ENCODE data around the gene DNAJC7. TPM values are rescaled to one million over a fixed set of nuclear protein-coding genes. Genes with fewer than 3 reads are reported as not detected.

Gene DNAJC7
- total and polyA plus RNA-seq, 9 of the 15 experiments (the other 6 are each of a cell fraction or from before 2014, with no cell fraction given): 85.8 to 262 (median 157) TPM

DNA sequence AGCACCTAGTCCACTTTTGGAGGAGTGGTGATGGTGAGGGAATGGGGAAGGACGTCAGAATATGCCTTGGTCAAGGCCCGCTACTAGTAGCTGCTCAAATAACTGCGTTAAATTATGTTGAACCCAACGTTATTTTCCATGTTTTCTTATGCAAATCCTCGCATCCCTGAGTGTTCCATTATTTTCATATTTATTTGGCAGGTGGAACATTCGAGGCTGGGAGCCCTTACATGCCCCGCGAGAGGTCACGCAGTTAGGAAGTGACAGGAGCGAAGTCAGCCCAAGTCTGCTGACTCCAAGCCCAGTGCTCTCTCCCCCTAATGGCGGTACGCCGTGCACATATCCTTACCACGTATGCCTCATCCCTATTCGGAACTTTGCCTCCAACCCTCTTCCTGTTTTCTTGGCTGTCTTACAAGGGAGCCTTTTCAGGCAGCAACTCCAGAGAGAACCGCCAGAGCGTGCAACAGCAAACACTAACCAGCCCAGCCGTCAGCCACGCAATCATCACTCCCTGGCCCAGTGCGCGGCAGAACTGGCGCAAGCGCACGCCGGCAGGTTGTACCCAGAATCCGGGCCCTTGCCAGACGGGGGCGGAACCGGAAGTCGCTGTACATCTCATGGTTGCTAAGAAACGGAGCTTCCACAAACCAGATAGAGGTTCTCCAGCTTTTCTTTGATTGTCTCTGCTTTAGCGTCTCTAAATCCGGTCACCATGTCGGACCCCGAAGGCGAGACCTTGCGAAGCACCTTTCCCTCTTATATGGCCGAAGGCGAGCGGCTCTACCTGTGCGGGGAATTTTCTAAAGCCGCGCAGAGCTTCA is 87.0 kb downstream of the DNAJC7 start, which contains the start of gene ODAD4 (continued):
- no peak for TF ChIP-seq NCOA4 (IDR thresholded peaks at IDR 0.05; ENCODE audit: partially characterized antibody)
- no peak for TF ChIP-seq CBX2 (IDR thresholded peaks at IDR 0.05; ENCODE audit: insufficient read depth, low read length, poor library complexity, severe bottlenecking)
- TF ChIP-seq, protein P1, sequence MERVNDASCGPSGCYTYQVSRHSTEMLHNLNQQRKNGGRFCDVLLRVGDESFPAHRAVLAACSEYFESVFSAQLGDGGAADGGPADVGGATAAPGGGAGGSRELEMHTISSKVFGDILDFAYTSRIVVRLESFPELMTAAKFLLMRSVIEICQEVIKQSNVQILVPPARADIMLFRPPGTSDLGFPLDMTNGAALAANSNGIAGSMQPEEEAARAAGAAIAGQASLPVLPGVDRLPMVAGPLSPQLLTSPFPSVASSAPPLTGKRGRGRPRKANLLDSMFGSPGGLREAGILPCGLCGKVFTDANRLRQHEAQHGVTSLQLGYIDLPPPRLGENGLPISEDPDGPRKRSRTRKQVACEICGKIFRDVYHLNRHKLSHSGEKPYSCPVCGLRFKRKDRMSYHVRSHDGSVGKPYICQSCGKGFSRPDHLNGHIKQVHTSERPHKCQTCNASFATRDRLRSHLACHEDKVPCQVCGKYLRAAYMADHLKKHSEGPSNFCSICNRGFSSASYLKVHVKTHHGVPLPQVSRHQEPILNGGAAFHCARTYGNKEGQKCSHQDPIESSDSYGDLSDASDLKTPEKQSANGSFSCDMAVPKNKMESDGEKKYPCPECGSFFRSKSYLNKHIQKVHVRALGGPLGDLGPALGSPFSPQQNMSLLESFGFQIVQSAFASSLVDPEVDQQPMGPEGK (CRISPR knock-in tag; IDR thresholded peaks at IDR 0.05; ENCODE audit: borderline replicate concordance): no peak
- TF ChIP-seq NR2C1 (IDR thresholded peaks at IDR 0.05): no peak
- no peak for TF ChIP-seq NR2C1 (tag; IDR thresholded peaks at IDR 0.05)
- no peak for TF ChIP-seq SIX5 (IDR thresholded peaks at IDR 0.05; ENCODE audit: borderline replicate concordance in 1 of 2, insufficient read depth in 1 of 2, low read depth in 1 of 2, low read length in 2 of 2)
- no peak for TF ChIP-seq CHCHD3 (CRISPR knock-in tag; IDR thresholded peaks at IDR 0.05)
- peak; percentile 72 for TF ChIP-seq SMARCE1 (IDR thresholded peaks at IDR 0.05)
- TF ChIP-seq, protein P2, sequence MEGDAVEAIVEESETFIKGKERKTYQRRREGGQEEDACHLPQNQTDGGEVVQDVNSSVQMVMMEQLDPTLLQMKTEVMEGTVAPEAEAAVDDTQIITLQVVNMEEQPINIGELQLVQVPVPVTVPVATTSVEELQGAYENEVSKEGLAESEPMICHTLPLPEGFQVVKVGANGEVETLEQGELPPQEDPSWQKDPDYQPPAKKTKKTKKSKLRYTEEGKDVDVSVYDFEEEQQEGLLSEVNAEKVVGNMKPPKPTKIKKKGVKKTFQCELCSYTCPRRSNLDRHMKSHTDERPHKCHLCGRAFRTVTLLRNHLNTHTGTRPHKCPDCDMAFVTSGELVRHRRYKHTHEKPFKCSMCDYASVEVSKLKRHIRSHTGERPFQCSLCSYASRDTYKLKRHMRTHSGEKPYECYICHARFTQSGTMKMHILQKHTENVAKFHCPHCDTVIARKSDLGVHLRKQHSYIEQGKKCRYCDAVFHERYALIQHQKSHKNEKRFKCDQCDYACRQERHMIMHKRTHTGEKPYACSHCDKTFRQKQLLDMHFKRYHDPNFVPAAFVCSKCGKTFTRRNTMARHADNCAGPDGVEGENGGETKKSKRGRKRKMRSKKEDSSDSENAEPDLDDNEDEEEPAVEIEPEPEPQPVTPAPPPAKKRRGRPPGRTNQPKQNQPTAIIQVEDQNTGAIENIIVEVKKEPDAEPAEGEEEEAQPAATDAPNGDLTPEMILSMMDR (IDR thresholded peaks at IDR 0.05 in 2 of 3, conservative IDR thresholded peaks at IDR 0.05 in 1 of 3; ENCODE audit: insufficient read depth in 2 of 3, low read depth in 1 of 3, low read length in 3 of 3): peak; percentile 65 to 72 (median 69)
- TF ChIP-seq ZNF766 (CRISPR knock-in tag; conservative IDR thresholded peaks at IDR 0.05): no peak; the same call in 1 of the 2 replicates
- TF ChIP-seq, protein P3, sequence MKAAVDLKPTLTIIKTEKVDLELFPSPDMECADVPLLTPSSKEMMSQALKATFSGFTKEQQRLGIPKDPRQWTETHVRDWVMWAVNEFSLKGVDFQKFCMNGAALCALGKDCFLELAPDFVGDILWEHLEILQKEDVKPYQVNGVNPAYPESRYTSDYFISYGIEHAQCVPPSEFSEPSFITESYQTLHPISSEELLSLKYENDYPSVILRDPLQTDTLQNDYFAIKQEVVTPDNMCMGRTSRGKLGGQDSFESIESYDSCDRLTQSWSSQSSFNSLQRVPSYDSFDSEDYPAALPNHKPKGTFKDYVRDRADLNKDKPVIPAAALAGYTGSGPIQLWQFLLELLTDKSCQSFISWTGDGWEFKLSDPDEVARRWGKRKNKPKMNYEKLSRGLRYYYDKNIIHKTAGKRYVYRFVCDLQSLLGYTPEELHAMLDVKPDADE (conservative IDR thresholded peaks at IDR 0.05; ENCODE audit: control insufficient read depth, low read depth, low read length): 0 out of 2 replicates have a peak, but pooled peaks have one; percentile 24
- no peak for TF ChIP-seq PTRF (tag; IDR thresholded peaks at IDR 0.05)
- TF ChIP-seq, protein P4, sequence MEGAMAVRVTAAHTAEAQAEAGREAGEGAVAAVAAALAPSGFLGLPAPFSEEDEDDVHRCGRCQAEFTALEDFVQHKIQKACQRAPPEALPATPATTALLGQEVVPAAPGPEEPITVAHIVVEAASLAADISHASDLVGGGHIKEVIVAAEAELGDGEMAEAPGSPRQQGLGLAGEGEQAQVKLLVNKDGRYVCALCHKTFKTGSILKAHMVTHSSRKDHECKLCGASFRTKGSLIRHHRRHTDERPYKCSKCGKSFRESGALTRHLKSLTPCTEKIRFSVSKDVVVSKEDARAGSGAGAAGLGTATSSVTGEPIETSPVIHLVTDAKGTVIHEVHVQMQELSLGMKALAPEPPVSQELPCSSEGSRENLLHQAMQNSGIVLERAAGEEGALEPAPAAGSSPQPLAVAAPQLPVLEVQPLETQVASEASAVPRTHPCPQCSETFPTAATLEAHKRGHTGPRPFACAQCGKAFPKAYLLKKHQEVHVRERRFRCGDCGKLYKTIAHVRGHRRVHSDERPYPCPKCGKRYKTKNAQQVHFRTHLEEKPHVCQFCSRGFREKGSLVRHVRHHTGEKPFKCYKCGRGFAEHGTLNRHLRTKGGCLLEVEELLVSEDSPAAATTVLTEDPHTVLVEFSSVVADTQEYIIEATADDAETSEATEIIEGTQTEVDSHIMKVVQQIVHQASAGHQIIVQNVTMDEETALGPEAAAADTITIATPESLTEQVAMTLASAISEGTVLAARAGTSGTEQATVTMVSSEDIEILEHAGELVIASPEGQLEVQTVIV (CRISPR knock-in tag; IDR thresholded peaks at IDR 0.05; ENCODE audit: borderline replicate concordance): no peak
- no peak for TF ChIP-seq GTF2E2 (tag; IDR thresholded peaks at IDR 0.05)
- TF ChIP-seq TGIF2 (CRISPR knock-in tag; IDR thresholded peaks at IDR 0.05): no peak
- no peak for TF ChIP-seq PPARD (CRISPR knock-in tag; IDR thresholded peaks at IDR 0.05)
